ENCODE data around the gene MYRIP.

The MYRIP gene

DNA sequence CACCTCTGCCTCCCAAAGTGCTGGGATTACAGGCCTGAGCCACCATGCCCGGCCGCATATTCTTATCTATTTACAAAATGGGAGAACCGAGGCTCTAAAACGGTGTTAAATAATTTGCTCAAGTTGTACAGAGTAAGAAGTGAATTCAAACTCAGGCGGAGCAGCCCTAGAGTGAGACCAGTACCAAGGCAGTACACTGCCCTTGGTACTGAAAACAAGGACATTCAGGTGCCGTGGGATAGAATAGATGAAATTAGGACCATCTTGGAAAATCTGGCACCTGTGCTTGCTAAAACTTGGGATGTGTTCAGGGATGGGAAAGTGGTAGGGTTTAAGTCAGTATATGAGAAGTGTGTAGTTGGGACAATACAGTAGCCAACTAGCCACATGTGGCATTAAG, 100.7 kb downstream of the MYRIP start:
- no peak for DNase-seq

DNA sequence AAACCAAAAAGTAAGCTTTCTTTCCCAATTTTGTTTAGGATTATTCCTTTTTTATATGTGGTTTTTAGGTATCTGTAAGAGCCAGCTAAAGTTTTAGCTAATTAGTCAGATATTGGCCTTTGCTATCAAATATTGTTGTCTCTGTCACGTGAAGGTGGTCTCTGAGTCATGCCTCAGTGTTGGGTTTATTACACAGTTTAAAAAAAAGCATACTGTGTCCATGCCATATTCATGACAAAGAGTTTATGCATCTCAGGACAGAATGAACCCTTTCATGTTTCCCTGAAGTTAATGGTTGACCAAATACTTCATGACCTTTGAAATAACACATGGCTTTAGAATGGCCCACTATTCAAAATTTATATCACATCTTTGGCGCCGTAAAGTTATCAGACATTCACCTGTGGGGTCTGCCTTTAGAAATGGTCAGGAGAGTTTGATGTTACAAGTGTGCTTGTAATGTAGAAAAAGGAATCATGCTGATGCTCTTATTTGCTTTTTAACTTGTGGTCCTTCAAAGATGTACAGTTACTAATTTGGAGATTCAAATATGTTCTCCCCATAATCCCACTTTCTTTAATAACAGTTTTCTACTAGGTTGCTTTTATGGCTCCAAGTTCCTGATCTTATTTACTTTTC, 101.5 kb downstream of the MYRIP start:
- DNase-seq, result no peak

DNA sequence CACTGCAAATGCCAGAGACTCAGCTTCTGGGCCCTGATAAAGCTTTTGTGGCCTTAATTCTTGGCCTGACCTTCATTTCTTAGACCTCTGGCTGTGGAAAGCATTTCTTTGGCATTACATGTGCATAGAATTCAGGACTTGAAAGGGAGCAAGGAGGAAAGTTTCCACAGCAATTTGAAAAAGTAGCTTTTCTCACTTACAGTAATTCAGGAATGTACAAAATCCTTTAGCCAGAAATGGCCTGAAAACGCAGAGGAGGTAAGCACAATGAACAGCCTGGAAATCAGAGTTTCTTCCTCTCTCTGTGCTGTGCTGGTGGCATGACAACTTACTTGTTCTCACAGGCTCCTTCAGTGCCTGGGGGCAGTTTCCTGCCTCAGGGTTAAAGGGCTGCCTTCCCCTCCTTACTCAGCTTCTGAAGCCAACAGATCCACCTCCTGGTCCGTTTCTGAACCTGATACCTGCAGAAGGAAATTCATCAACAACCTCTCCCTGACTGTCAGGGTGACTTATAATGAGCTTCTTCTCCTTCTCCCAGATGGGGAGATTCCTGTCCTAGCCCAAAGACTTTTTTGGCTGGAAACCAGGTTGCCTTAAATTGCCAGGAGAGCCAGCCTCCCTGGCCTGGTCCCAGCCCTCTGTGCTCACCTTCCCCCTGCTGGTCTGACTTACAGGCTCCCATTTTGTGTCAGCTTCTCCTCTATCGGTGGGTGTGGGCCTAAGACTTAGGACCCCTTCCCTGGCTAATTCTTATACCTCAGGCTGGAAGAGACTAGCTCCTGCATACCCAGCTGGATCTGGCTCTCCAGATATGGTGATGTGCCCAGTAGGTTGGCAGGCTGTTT, 102.3 kb downstream of the MYRIP start:
- no peak for DNase-seq

DNA sequence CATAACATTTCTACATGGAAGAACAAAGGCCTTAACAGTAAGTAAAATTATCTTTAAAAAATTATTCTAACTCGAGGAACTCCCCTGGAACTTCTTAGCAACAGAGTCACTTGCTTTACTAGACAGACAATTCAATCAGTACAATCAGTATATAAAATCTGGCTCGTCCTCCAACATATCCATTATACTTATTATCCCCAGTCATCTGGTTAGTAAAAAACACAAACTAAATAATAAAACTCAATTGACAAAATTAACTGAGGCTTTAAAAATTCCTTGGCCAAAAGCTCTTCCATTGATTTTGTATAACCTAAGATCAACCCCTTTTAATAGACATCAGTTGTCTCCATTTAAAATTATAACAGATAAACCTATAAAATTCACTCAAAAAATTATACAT, 105.6 kb downstream of the MYRIP start:
- no peak for DNase-seq

DNA sequence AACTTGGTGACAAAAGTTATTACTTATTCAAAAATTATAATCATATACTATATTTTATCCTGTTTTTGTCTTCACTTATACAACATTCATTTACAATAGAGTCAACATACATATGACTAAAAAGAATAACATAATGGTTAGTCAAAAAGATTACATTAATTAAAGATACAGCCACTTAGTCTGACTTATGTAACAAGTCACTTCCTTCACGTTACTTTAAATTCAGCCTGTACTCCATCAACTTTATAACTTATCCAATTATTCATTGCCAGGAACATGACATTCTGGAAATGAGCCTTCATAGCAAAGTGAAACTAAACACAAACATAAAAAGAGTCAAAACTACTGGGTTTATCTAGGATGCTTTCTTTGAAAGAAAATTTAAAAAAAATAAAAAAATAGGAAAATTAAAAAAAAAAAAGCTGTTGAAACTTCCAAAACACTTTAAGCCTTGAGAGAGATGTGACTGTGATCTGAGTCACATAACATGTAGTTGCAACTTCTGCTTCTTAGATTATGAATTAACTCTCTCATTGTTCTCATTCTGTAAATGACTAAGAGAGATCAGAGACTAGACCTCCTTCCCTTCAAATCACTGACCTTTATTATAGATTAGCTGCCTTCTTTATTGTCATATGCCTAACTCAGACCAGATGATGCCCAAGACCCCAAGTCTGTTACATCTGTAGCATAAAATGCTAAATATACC, 107.8 kb downstream of the MYRIP start:
- DNase-seq, result no peak

DNA sequence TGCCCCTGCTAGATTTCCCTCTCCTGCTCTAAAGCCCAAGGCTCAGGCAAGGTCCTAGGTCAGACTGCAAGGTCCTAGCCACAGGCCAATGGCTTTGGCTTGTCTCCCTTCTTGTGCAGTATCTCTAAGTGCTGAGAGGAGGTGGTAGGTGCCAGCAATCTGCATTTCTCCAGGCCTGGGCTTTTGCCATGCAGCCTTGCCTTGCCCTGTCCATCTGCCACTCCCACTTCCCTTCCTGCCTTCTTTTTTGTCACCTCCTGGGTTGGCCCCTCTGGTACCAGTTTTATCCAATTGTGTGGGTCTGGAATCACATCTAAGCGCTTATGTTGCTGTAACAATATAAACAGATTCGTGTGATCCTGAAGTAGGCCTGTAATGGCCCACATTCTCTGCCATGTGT, 109.9 kb downstream of the MYRIP start:
- no peak for DNase-seq

DNA sequence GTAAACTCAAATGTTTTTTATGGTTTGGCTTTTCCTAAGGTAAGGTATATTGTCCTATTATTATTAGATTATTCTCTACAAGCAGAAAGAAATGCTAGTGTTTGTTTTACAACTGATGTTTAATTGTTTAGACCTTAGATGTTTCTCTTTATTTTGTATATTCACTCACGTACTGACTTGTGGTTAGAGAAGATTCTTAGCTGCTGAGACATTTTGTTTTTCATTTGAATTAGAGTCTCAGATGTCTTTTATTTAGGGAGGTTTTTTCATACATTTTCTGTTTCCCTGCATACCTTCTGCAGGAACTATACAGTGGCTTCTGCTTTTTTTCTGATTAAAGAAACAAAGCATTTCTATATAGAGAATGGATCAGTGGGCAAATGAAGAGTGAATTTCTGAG, 110.9 kb downstream of the MYRIP start:
- DNase-seq, result no peak

DNA sequence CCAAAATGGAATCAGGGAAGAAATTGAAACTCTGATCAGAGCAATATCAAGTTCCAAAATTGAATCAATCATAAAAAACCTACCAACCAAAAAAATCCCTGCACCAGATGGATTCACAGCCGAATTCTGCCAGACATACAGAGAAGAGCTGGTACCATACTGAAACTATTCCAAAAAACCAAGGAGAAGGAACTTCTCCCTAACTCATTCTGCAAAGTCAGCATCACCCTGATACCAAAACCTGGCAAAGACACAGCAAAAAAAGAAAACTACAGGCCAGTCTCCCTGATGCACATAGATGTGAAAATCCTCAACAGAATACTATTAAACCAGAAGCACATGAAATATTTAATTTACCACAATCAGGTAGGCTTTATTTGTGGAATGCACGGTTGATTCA, 118.1 kb downstream of the MYRIP start:
- DNase-seq, result no peak

DNA sequence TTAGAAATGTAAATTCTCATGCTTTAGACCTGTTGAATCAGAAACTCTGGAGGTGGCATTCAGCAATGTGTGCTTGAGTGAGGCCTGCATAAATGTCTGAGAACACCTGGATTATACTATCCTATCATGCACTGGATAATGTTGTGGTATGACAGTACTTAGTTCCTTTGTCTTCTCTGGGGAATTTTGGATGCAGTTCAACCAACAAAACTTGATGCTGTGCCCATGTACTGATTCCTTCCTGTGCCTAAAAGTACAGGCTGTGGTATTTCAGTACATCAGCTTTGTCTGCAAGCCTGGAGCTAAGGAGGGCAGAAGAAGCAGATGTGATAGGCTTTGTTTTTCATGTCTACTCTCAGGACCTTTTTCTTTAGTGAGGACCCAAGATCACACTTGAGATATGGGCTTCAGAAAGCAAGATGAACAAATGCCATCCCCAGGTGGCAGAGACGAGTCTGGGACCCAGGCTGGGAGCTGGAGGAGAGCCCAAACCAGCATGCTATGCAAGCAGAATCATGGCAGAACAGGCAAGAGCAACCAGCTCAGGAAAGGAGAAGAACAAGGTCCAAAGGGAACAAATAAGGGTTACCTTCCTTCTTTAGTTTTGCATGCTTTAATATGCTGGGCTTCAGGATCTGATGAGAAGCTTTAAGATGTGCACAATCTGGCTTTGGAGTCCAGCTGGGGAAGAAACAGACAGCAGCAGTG, 124.7 kb downstream of the MYRIP start:
- DNase-seq, result no peak

DNA sequence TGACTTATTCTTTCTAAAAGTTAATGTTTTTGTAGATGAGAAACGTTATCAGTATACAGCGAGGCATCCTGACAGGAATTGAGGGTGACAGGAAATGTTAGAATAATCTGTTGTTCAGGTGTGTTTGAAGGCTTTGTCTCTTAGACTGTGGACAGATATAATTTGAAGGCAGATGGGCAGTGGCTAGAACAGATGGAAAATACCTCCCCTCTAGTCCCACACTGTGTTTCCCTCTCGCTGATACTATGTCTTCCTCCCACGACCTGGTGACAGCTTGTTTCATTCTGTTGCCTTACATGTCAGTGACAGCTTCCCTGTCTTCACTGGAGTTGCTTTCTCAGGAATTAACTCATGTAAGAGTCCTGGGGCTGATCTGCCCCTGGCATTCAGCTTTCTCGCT, 125.3 kb downstream of the MYRIP start:
- no peak for DNase-seq

DNA sequence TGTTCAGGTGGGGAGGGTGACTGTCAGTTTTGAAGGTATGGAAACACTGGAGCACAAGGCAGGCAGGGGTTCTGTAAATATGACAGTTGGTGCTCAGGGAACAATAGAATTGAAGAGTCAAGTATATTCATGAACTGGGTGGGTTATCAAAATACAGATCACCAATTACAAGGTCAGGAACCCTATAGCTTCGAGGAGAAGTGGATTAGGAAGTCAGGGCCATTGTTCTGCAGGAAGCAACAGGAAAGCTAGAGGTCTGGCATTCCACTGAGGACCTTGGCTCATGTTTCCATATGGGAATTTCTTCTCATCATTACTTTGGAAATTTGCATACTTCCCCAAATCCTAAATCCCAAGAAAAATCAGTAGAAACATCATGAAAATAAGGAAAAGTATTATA, 125.9 kb downstream of the MYRIP start:
- DNase-seq, result no peak

DNA sequence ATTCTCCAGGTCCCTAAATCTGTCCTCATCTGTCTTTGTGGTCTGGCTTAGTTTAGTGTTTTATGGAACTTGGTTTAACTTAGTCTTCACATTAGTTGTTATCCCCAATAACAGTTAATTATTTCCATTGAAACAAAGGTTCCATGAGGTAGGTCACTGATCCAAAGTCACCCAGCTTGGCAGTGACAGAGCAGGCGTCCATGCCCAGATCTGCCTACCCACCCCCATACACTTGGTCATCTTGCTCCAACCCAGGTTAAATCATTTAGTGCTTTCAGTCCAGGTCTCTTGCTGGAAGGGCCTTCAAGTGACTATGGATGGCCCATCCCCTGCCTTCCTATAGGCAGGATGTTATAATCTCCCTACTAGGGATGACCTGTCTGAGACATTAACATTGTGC, 127.4 kb downstream of the MYRIP start:
- no peak for DNase-seq

DNA sequence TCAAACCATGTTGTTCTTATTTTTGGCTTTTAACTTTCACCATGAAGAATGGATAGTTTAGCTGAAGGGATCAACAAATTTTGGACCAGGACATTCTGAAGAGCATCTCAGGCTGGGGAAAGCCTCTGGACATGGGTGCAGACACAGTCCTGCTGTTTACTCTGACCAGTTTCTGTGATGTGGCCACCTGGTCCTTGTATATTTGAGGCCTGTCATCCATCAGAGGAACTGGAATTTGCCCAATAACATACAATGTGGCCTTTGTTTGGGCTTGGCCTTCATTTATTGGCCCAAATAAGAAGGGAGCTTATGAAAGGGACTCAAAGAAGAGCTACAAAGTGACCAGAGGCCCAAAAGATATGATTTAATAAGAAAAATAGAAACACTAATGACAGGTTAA, 127.9 kb downstream of the MYRIP start:
- DNase-seq, result no peak

DNA sequence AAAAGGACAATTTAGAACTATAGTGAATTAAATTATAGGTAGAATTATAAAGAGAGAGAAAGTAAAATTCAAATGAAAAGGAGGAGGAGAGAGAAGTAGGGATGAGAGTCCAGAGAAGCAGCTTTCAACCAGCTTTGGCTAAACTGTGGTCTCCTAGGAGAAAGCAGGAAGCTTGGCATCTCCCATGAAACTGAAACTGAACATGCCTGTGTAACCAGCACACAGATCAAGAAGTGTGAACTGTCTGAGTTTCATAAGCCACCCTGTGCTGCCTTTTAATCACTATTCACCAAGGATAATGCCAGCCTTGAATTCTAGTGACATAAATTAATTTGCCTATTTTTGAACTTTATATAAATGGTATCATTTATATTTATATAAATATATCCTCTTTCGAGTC, 128.5 kb downstream of the MYRIP start:
- DNase-seq, result no peak

DNA sequence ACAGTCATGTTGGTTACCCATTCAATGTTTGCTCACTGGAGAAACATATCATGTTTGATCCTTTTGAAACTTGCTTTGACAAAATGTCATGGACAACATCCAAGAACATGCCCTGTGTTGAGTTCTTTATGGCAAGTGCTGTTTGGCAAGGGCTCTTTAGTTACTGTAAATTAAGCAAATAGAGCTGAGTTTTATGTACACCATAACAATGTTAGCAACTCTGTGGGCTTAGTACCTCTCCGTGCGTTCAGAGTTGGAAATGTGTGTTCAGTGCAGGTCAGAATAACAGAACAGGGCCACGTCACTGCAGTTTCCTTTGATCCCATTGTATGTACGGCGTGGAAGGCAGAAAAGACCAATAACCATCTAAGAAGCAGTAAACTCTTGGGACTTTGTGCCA, 132.5 kb downstream of the MYRIP start:
- no peak for DNase-seq

DNA sequence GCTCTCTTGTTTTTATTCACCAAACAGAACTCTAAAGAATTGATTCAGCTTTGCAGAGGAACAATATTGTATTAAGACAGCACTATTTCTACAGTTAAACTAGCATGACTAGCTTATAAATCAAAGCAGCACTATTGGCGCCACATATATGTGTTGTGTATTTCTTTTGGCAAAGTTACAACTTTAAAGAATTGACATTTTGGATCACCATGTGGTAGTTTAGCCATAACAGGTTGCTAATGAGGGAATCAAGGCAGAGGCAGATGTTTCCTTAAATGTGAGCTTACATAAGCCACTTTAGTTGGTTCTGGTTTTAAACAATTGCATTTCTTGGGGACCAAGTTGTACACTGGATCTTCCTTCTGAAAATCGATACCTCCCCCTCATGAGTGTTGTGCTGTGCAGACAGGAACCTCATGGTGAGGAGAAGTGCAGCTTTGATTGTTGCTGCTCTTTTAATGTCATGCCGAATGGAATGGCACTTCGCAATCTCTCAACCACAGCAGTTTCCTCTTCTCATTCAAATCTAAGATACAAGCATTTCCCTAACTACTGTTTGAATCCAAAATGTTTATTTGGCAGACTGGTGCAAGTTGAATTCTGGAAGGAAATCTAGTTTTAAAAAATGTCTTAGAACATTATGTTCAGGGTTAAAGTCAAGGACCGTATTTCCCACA, 151.2 kb downstream of the MYRIP start:
- DNase-seq, result peak; percentile 56 to 59

DNA sequence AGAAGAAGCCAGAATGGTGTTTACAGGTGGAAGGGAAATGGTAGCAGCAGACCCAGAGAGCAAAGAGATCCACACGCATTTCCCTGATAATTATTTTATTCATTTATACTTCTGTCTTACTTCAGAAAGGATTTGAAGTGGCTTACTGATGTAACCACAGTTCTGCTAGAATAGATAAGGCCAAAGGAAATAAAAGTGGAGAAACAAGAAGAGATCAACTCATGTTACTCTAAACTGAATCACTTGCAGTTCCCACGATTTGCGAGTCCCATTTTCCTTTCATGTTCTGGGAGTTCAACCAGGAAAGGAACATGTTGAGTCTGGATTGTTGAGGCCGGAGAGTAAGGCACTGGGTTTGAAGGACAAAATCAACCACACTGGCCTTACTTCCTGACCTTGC, 151.8 kb downstream of the MYRIP start:
- DNase-seq, result no peak

DNA sequence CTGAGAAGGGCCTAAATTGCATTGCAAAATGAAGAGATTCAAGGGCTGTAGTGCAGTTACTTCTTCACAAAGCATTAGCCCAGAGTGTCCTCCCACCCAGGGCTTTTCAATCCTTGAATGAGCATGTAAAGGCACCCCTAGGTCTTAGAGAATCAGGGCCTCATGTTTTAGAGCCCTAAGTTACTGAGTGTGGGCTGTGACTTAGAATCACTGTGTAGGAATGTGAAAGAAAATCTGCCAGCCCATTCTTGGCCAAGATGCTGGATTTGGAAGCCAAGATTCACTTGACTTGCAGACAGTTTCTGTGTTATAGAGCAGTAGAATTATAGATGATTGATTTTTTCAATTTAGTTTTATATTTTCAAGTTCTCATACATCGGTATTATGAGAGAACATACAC, 153.2 kb downstream of the MYRIP start:
- no peak for DNase-seq

DNA sequence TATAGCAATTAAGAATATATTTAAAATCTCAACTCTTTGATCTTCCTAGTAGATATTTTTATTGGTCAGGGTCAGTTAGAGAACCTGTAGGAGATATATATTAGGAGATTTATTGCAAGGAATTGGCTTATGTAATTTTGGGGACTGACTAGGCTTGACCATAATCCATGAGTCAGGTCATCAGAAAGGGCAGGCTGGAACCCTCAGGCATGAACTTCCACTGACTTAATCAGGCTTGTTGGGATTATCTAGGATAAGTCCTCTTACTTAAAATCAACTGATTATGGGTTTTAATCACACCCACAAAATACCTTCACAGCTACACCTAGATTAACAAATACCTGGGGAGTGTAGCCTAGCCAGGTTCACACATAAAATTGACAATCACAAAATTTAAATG, 156.1 kb downstream of the MYRIP start:
- DNase-seq, result no peak

DNA sequence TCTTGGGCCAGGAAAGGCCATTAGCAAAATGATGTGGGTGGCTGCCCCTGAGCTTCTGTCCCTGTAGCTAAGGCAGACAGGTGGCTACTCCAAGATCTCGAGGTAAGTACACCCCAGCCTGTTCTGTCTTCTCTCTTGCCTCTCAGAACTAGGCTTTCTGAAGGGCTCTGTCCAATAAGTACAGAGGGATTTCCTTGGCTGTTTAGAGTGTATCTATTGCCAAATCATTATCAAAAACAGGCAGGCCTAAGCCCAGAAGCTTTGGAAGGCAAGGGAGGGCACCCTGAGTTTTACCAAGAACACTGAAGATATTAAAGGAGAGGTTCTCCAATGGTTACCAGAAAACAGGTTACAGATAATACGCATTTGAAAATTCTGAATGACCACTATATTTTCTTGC, 156.6 kb downstream of the MYRIP start:
- DNase-seq, result no peak

DNA sequence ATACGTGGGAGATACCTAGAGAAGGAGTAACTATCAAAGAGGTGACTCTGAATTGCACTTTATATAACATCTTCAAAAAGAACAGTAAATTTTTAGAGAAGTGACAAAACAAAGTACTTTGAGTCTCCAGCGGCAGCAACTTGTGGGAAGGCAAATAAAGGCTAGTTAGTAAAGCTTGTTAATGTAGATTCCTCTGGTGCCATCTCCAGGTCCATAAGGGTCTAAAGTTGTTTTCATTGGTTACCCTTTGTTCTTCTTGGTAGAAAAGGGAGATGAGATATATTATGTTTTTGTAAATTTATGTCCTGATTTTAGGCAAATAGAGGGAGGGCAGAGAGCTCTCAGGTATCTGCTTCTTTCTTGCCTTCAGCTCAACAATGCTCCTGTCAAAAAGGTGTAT, 161.6 kb downstream of the MYRIP start:
- no peak for DNase-seq

DNA sequence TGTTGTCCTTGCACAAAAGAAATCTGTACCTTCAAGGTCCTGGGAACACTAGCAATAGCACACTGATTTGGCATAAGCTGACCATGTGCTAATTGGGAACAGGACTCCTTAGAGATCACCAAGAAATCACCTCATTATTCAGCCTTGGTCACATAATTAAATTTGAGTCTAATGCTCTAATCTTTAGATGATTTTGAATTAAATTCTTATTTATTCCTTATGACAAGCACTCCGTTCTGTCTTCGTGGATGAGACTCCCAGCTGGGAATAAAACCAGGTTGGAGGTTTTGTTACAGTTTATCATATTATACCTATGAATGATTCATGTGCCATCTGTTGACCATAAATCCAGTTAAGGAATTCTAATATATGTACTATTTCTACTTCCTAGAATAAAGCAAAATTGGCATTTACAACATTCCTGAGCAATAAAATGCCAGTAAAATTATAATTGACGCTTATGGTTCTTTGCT, 162.2 kb downstream of the MYRIP start:
- no peak for DNase-seq

DNA sequence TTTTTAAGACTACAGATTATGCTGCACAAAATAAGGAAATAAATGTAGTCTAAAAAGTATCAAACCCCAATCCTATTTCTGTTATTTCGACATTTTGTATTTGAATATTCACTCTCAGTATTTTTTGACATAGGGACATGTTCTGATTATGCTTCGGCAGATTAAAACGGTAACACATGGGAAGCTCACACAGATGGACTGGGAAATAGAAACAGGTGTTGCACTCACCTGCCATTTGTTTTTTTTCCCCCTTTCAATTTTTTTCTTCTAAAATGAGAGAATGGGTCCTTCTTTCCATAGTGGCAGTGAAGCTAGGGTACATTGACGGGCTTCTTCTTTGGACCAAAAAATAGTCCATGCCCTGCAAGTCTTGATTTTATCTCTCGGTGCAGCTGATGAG, 163.1 kb downstream of the MYRIP start:
- DNase-seq, result no peak
